Measurements from ENCODE around the gene ADPRHL1.

The ADPRHL1 gene

GRCh38 chr13:113417008-113417751 lies 36.1 kb downstream of the ADPRHL1 start:
- TF ChIP-seq ZFX (IDR thresholded peaks at IDR 0.05), result no peak
- TF ChIP-seq CTCF (conservative IDR thresholded peaks at IDR 0.05), result no peak
- H3K27ac ChIP-seq, result no peak overlapping the region

- TF ChIP-seq CTCF (conservative IDR thresholded peaks at IDR 0.05), result no peak
- no peak for TF ChIP-seq ZFX (IDR thresholded peaks at IDR 0.05)
- H3K27ac ChIP-seq, result no peak overlapping the region
Measured at GRCh38 chr13:113415825-113416224, 37.5 kb downstream of the ADPRHL1 start.

- TF ChIP-seq ZFX (IDR thresholded peaks at IDR 0.05) (no peak), CTCF (conservative IDR thresholded peaks at IDR 0.05) (no peak)
- H3K27ac ChIP-seq, result no peak overlapping the region
Measured at GRCh38 chr13:113415032-113415431, 38.3 kb downstream of the ADPRHL1 start.

GRCh38 chr13:113414335-113414734 lies 39.0 kb downstream of the ADPRHL1 start:
- no peak overlapping the region for H3K27ac ChIP-seq
- TF ChIP-seq ZFX (IDR thresholded peaks at IDR 0.05) (no peak), CTCF (conservative IDR thresholded peaks at IDR 0.05) (no peak)

- H3K27ac ChIP-seq, result no peak overlapping the region
- TF ChIP-seq ZFX (IDR thresholded peaks at IDR 0.05) (no peak), CTCF (conservative IDR thresholded peaks at IDR 0.05) (no peak)
Measured at GRCh38 chr13:113413898-113414282, 39.4 kb downstream of the ADPRHL1 start.

- no peak for TF ChIP-seq ZFX (IDR thresholded peaks at IDR 0.05)
- no peak for TF ChIP-seq CTCF (conservative IDR thresholded peaks at IDR 0.05)
- no peak overlapping the region for H3K27ac ChIP-seq
Measured at GRCh38 chr13:113413178-113413897, 40.0 kb downstream of the ADPRHL1 start.

- TF ChIP-seq ZFX (IDR thresholded peaks at IDR 0.05), result no peak
- TF ChIP-seq CTCF (conservative IDR thresholded peaks at IDR 0.05), result no peak
Measured at GRCh38 chr13:113412440-113412839, 40.8 kb downstream of the ADPRHL1 start.

More at GRCh38 chr13:113412440-113412839, 40.8 kb downstream of the ADPRHL1 start:
- H3K27ac ChIP-seq, result no peak overlapping the region
